CD4-positive, alpha-beta T cell treated with Interleukin-17A for 1 hour (primary cell): ENCODE results near the gene STIM1.

Source experiments
- DNase-seq: peaks from one replicate; pipeline ENCODE4 v3.0.0-alpha.2; 2020

Gene STIM1

DNA sequence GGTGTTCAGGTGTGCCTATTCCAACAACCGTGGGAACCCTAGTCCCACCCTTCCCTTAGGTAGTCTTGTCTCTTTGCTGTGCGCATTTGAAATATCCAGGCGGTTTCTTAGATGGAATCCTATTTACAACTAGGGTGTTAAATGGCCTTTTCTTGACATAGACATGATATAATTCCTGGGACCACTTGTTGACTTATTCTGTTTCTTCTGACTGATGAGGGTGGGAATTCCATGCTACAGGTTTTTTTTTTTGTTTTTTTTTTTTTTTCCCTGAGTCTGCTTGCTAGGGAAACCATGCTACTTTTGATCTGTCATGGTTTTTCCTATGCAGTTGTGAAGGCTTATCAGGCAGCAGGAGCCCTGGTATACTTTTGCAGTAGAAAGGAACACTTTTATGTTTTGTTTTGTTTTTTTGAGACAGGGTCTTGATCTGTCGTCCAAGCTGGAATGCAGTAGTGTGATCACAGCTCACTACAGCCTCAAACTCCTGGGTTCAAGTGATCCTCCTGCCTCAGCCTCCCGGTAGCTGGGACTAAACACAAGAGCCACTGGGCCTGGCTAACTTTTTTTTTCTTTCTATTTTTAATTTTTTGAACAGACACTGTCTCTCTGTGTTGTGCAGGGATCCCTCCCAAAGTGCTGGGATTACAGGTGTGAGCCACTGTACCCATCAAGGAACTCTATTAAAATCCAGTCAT lies 1.5 kb downstream of the STIM1 start:
- no peak for DNase-seq

DNA sequence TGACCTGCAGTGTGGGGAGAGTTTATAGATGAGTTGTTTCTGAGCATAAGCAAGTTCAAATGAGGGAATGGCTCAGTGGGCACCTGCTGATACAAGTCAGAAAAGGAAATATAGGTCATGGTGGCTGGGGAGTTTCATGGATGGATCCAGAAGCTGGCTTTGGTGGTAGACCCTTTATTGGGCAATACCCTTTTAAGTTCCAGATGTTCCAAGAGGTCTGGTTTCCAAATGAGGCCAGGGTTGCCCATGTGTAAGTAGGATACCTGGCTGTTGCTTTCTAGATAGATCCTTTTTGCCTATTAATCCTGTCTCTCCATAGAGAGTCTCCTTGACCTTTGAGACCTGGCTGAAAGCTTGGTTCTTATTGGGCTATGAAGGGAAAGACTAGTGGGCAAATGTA lies 2.2 kb downstream of the STIM1 start:
- no peak for DNase-seq

DNA sequence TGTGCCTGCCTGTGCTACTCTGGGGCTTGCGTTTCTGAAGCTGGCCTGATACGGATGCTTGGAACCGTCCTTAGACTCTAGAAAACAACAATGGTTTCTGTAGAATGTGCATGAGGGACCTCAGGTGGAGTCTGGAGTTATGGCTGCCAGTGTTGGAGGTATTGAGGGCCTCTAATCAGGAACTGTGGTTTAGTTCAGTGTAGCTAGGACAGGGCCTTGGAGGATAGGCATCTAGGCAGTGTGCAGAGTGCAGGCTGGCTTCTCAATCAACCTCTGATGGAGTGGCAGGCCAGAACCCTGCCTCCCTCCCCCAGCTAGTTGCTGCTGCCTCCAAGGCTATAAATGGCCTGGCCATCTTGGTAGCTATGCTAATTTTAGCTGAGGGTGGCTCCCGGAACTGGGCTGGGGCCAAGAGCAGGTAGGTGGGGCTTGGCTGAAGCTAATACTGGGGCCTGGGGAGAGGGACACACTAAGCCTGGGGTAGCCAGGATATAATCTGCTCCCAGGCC lies 4.0 kb downstream of the STIM1 start:
- DNase-seq, result peak; percentile 43

DNA sequence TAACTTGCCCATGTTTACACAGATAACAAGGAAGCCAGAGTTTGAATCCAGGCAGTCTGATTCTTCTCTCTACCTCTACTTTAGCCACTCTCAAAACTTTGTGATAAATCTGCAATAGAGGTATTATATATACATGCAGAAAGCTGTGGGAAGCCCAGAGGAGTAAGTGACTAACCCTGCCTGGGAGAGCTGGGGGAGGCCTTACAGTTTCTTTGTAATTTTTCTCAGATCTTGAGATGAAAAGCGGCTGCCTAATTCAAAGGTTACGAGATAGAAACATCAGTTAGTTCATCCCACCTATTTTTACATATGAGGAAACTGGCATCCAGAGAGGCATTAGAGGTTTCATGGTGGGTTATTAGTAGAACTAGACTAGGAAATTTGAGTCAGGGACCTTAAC lies 4.9 kb downstream of the STIM1 start:
- DNase-seq, result no peak

DNA sequence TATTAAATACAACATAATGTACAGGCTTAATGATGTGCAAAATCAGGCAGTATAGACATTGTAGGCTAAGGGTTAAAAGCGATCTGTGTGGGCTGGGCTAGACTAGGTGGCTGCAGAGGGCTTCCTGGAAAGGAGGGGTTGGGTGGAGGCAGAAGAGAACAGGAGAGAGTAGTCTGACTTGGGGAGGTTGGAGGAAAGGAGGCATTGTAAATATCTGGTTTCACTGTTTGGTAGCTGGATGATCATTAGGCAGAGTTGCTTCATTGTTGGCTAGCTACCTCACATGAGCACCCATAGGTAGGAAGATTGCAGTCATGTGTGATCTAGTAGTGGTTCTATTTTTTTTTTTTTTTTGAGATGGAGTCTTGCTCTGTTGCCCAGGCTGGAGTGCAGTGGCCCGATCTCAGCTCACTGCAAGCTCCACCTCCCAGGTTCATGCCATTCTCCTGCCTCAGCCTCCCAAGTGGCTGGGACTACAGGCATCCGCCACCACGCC lies 5.5 kb downstream of the STIM1 start:
- DNase-seq, result peak; percentile 55

DNA sequence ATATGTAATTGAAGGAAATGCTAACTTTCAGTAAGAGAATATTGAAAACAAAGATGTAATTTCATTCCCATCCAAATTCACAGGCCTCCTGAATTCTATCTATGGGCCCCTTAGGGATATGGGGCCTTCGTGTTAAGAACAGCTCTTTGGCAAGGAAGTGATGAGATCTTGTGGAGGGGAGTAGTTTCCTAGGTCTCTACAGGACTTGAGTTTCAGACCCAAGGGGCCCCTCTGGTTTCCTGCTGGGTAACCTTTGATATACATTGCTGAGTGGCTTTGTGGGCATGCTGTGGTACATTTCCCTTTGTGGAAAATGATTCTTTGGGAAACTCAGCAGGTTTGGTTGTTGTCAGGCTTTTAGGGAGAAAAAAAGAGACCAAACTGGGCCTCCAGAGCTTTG lies 6.2 kb downstream of the STIM1 start:
- no peak for DNase-seq

DNA sequence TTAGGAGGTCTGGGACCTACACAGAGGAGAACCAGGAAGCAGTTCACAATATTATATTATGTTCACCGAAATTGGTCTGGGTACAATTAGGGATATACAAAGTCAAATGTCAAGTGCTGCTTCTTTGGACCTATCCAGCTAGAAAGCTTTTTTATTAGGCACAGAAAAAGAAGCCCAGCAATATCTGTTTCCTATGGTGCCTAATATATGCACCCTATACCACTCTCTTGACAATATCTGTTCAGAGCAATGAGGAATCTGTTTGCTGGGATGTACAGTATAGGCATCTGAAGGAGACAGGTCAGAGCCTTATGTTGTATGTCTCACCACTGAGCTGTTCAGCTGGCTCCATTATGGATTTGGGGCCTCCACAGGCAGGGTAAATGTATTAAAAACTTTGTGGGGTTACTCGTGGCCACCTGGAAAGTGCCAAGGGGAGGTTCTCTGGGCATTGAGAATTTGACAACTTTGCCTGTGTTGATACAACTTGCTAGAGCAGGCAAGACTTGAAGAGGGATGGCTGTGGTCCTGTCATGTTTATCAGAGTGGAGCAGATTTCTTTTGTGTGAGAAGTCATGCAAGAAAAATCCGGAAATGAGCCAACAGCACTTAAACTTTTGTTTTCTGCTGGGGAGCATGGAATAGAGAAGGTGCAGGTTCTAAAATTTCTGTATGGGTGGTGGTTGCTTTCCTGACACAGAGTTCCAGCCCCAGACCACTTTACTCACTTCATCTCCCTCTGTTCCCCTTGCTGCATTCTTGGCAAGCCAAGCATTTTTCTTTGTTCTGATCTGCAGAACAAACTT lies 10.1 kb downstream of the STIM1 start:
- DNase-seq, result no peak

DNA sequence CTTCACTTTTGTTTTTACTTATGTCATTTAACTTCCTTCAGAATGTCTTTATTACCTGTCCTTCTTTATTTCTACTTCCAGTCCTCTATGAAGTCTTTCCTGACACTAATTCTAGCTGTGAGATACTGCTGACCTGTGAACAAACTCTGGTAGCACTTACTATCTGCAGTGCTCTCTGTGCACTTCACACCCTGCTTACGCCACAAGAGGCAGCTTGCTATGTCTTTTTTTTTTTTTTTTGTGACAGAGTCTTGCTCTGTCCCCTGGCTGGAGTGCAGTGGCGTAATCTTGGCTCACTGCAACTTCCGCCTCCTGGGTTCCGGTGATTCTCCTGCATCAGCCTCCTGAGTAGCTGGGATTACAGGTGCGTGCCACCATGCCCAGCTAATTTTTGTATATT lies 10.7 kb downstream of the STIM1 start:
- DNase-seq, result peak; percentile 32

DNA sequence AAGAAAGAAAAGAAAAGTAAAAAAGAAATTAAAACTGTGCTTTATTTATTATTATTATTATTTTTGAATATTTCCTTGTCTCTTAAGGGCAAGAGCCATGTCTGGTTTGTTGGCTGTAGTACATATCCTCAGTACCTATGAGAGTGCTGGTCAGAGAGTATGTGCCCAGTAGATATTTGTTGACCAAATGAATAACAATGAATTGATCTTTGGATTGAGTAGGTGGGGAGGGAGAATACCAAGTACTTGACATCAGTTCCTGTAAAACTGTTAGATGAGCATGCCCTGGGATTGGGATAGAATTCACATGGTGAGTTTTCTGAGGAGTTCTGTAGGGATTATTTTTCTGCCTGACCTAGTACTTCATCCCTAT lies 11.4 kb downstream of the STIM1 start:
- DNase-seq, result no peak

DNA sequence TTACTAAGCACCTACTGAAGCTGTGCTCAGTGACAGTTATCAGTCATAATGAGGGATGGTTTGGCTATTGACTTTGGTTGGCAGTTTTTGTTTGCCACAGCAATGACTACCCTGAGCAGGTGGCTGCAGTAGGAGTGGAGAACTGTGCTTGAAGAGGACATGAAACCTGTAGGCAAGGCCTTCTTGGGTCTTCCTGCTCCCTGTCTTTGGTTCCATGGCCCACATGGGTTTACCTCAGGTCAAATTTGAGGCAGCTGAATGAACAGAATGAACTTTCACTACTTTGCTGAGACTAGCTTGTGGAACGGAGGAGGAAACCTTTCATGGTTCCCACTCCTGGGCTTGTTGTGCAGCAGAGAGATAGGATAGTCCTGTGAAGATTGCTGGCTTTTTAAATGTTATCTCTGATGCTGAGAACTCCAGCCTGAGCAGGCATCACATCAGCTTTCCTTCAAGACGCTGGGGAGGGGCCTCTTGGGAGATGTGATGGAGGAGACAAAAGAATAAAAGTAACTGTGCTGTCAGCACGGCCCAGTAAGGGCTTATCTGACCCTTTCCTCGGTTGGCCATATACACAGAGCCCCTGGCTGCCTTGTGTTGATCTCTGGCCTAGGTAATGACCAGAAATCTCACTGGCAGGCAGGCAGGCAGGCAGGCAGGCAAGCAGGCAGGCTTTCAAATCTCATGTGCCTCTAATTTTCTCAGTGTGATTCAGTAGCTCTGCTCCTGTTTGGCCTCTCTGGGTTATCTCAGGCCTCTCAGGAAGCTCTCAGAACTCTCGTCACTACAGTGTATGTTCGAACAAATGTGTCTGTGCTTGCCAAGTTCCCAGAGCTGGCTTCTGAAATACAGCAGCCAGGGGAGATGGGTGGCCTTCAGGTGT lies 12.0 kb downstream of the STIM1 start:
- DNase-seq, result no peak

DNA sequence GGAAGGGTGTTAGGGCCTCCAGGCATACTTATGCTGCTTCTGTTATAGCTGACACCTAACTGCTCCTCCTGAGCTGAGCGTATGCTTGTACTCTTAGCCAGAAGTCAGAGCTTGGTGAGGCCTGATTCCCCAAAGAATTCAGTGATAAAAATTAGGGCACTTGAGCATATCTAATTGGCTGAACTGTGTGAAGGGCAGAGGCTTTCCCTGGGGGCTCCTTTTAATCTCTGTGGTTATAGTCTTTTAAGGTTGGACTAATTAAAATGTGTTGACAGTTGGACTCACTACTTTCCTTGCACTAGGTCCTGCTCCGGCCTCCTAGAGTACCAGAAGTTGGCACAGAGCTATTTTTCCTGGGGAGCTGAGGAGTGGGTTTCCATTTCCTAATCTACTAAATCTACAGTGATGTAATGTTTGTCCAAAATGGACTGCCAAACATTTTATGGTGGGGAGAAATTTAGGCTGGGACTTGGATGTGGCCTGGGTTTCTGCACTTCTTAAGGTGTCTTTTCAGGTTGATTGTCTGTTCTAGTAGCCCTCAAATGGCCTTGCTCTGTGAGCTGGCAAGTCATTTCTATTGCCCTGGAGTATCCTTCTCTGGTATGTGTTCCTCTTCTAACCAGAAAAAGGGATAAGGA lies 18.4 kb downstream of the STIM1 start:
- no peak for DNase-seq

DNA sequence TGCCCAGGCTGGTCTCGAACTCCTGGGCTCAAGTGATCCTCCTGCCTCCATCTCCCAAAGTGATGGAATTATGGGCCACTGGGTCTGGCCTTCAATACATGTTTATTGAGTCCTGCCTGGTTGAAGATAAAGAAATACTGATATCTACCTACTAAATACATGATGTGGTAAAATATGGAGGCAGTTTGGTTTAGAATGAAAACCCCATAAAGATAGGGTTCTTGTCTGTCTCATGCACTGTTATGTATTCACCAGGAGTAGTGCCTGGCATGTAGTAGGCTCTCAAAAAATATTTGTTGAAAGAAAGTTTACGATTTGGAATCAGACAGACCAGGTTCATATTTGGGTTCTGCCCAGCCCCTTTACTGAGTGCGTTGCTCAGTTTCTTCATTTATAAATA lies 21.1 kb downstream of the STIM1 start:
- no peak for DNase-seq

DNA sequence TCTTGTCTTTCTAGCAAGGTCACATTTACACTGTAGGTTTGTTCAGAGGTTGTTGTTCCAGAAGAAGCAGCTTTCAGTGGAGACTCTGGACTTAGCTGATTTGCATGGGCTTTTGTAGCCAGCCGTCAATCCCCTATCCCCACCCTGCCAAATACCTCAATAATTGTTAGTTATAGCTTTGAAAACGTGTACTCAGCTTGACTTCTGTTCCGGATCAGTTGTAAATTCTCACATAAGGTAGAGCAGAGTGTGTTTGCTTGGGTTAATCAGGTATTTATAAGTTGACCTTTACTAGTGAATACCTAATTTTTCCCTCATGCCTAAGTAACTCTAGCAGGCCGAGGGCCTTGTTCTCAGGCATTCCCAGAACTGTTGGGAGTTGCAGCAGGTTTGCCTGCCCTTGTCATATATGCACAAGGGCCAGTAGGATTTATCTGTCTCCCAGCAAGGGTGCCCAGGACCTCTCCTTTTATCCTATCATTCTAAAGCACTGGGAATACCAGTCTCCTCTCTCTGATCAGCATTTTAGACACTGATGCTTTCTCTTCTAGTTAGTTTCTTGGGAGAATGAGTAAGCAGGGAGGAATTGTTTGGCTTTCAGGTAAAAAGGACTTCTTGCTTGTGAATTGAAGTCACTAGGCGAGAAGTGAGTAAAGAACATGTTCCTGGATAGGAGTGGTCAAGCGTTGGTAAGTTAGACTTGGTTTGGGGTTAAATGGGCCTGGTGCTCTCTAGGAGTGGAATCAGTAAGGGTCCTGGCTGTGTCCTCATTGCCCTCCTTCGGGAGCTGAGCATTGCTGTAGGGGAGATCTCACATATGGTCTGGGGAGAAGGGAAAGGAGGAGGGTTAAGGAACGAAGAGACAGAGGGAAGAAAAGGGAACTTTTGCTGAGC lies 22.1 kb downstream of the STIM1 start:
- DNase-seq, result no peak

DNA sequence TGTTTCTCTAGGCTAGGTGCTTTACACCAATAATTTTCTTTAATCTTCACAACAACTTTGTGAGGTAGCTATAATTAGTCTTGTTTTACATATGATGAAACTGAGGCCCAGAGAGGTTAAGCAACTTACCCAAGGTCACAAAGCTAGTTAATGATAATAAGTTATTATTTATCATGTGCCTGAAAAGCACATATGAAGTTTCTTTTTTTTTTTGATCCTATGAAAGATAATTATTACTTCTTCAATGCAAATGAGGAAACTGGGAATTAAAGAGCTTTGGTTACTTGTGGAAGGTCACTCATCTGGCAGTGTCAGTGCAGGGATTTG lies 22.8 kb downstream of the STIM1 start:
- DNase-seq, result no peak

DNA sequence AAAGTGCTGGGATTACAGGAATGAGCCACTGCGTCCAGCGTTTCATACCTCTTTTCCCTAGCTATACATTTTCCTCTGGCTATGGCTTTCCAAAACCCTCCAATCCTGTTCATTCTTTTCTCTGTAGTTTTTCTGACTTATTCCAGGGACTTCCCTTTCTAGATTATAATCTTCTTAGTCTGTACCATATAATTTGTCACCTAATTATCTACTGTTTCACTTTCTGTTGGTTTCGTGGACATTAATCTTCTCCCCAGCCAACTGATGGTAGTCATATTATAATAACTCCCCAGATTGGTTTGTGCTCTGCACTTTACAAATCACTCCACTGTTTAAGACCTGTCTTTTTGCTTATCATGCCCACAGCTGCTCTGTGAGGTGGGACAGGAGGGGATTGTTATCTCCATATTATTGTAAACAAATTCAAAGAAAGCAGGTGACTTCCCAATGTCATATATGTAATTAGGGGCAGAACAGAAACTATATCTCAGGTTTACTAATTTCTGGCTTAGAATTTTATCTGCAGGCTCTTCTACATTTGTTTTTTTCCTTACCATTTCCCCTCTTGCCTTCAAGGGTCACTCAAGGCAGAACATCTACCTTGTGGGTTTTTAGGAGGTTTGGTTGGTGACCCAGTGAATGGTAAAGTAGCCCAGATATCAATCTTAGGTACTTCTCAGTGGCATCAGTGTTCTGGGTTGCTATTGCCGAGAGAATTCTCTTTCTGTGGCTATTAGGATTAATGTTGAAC lies 23.9 kb downstream of the STIM1 start:
- DNase-seq, result no peak

DNA sequence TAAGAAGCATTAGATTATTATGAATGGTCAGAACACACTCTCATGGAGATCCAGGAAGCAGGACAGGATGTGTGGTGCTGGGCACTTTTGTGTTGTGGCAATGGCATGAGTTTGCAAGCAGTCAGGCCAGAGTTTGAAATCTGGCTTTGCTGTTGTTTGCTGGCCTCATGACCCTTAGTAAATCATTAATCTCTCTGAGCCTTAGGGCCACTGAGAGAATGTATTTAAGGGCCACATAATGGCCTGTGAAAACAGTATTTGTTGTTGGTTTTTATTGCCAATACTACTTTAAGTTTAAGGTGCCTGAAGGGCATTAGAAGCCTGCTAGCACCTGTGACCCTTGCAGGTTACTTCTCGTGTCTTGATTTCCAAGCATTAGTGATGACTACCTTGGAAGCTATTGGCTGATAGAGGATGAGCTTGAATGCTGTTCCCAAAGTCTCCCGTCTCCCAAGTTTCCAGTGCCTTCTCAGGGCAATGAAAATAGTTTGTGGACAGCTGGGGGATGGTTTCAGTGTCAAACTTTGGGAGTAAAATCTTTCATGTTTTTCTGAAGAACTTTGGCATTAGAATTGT lies 24.6 kb downstream of the STIM1 start:
- no peak for DNase-seq

DNA sequence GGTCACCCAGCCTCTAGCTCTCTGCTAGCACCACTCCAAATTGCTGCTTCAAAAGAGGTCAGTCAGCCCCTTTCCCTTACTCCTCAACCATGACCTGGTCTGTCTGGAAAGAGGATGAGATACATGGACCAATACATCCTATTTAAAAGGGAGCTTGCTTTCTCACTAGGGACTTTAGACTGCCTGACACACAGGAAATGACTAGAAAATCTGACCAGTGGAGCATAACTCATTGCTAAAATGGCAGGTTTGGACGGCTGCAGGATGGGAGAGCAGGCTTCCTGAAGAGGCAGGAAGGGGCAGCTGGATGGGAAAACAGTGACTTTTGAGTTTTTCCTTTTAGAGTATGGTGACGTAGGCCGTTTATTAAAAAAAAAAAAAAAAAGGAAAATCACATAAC lies 25.3 kb downstream of the STIM1 start:
- no peak for DNase-seq

DNA sequence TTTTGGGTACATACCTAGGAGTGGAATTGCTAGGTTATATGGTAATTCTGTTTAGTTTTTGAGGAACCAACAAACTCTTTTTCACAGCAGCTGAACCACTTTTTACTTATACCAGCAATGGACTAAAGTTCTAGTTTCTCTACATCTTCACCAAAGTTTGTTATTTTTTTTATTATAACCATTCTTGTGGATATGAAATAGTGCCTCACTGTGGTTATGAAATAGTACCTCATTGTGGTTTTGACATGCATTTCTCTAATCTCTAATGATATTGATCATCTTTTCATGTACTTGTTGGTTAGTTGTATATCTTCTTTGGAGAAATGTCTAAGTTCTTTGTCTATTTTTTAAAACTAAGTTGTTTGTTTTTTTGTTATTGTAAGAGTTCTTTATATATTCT lies 27.2 kb downstream of the STIM1 start:
- DNase-seq, result peak; percentile 38

DNA sequence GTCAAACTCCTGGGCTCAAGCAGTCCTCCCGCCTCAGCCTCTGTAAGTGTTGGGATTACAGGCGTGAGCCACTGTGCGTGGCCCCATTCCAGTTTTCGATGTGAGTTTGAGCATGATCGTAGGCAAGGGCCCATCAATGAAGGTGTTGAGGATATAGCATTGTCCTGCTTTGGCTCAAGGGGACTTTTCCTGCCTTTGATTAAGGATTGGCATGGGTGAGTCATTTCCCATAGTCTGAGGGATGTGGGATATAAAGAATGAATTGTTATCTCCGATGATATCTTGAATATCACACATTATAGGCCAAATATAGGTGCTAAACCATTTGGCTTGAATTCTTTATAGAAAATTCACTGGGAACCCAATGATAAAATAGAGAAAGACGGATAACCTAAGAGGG lies 30.4 kb downstream of the STIM1 start:
- no peak for DNase-seq

DNA sequence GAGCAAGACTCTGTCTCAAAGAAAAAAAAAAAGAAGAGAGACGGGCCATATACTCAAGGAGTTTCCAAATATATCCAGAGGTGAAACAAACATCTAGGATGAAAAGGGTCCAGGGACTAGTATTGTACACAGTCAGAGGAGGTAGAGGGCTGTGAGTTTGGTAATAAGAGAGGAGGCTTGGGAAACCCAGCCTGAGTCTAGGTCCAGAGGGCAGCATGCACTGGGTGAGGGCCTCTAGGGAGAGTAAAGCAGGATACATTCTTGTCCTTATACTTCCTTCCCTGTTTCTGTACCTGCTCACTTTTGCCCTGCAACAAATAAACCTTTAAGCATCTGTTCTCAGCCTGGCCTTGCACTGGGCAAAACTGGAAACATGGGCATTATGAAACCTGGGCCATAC lies 31.5 kb downstream of the STIM1 start:
- DNase-seq, result no peak

DNA sequence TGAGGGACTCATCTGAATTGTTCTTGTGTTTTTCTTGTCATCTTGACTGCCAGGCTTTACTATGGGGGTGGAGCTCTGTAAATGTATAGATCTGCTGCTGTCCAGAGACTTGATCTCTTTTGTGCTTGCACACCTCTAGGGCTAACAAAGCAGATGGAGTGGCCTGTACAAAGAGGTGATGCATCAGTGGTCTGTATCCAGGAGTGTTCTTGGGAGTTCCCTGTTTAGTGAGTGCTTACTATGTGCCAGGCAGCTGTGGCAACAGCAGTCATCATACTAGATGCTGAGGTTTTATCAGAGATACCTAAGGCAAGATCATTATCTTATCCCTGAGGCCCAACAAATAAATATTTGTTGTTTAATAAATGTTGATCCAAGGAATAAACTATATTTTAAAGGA lies 33.4 kb downstream of the STIM1 start:
- DNase-seq, result no peak
